ENCODE results near the gene PLA2R1. TPM values are rescaled to one million over a fixed set of nuclear protein-coding genes. Genes with fewer than 3 reads are reported as not detected.

Gene PLA2R1
- total RNA-seq, 1 donor from 2014 or later, result 2.9 TPM

Other genes starting within 250 kb of the PLA2R1 start
- gene LY75, start 157.9 kb downstream of the PLA2R1 start, total RNA-seq, result 0.40 TPM
- 4.4 TPM for gene ITGB6, start 137.7 kb upstream of the PLA2R1 start, total RNA-seq

All from left ventricle myocardium superior (tissue), 1 donor.